ENCODE results near the gene SFRP5.

SFRP5 gene

DNA sequence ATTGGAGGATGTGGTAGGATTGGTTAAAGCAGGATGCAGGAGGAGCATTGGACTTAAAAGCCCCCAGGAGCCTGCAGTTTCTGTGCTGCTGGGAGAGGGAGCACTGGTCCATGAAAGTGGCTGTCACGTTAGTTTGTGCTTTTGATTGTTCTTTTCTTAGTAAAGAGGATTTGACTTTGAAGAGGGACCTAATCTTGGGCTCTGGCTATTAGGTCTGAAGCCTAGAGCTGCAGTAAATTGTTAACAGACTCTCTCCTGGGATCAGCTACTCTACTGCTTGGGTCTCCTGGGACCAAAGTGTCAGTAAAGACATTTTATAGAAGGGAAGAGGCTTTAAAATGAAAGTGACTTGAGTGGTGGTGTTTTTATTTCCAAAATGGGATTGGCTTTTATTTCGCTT, 31.2 kb downstream of the SFRP5 start:
- no peak overlapping the region for H3K27ac ChIP-seq (ENCODE audit: poor library complexity, severe bottlenecking)
- TF ChIP-seq, protein P1, sequence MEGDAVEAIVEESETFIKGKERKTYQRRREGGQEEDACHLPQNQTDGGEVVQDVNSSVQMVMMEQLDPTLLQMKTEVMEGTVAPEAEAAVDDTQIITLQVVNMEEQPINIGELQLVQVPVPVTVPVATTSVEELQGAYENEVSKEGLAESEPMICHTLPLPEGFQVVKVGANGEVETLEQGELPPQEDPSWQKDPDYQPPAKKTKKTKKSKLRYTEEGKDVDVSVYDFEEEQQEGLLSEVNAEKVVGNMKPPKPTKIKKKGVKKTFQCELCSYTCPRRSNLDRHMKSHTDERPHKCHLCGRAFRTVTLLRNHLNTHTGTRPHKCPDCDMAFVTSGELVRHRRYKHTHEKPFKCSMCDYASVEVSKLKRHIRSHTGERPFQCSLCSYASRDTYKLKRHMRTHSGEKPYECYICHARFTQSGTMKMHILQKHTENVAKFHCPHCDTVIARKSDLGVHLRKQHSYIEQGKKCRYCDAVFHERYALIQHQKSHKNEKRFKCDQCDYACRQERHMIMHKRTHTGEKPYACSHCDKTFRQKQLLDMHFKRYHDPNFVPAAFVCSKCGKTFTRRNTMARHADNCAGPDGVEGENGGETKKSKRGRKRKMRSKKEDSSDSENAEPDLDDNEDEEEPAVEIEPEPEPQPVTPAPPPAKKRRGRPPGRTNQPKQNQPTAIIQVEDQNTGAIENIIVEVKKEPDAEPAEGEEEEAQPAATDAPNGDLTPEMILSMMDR (IDR thresholded peaks at IDR 0.05; ENCODE audit: poor library complexity, severe bottlenecking), result no peak
- DNase-seq (ENCODE audit: low spot score) (no peak), ATAC-seq (ENCODE audit: low read depth) (no peak)
- H3K27me3 ChIP-seq (ENCODE audit: insufficient read depth, poor library complexity, severe bottlenecking), result no peaks in the 10 kb centered on the region
- H3K4me1 ChIP-seq (ENCODE audit: insufficient read depth, poor library complexity, severe bottlenecking), result peaks cover 5% of the 10 kb centered on the region
- no peaks in the 10 kb centered on the region for H3K9me3 ChIP-seq (ENCODE audit: severe bottlenecking)
- peaks cover 71% of the 10 kb centered on the region for H3K36me3 ChIP-seq (ENCODE audit: low read depth)
- H3K4me3 ChIP-seq (ENCODE audit: severe bottlenecking), result no peak overlapping the region

DNA sequence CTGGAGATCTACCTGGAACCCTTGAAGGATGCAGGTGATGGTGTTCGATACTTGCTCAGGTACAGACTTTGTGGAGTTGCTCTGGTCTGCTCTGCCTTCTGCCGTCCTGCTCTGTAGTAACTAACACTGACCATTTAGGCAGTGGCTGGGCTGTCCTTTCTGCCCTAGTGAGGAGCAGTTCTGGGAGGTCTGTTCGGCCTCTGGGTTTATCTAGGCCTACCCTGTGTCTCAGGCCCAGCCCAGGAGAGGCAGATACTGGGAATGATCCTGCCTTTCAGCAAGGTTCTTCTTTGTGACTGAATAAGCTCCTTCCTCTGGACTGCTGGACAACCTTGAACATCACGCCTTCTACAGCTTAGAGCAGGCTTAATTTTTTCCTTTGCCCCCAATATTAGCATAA, 33.2 kb downstream of the SFRP5 start:
- Histone ChIP-seq H3K36me3 (ENCODE audit: low read depth) (peaks cover 52% of the 10 kb centered on the region), H3K27ac (ENCODE audit: poor library complexity, severe bottlenecking) (no peak overlapping the region), H3K4me3 (ENCODE audit: severe bottlenecking) (no peak overlapping the region), H3K9me3 (ENCODE audit: severe bottlenecking) (no peaks in the 10 kb centered on the region), H3K27me3 (ENCODE audit: insufficient read depth, poor library complexity, severe bottlenecking) (no peaks in the 10 kb centered on the region), H3K4me1 (ENCODE audit: insufficient read depth, poor library complexity, severe bottlenecking) (peaks cover 5% of the 10 kb centered on the region)
- DNase-seq (ENCODE audit: low spot score) (no peak), ATAC-seq (ENCODE audit: low read depth) (no peak)
- TF ChIP-seq, protein P1 (IDR thresholded peaks at IDR 0.05; ENCODE audit: poor library complexity, severe bottlenecking), result no peak

DNA sequence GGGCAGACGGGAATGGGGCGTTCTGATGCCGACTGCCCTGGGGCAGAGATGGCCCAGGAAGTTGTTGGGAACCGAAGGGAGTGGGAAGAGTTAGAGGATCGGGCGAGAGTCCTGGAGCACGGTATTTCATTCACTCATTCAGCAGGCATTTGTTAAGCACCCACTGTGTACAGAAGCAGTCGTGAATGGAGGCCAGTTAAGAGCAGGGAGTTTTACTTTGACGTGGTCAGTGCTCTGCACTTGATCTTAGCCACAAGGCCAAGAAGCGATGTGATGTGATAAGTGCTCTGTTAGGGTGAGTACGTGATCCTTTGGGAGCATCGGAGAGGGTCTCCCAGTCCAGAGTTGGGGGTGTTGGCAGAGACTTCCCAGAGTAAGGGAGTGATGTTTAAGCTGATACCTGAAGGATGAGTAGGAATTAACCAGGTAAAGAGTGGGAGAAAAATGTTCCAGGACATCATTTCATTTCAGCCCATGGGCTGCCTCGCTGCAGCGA, 34.0 kb downstream of the SFRP5 start:
- ATAC-seq (ENCODE audit: low read depth) (no peak), DNase-seq (ENCODE audit: low spot score) (no peak)
- TF ChIP-seq, protein P1 (IDR thresholded peaks at IDR 0.05; ENCODE audit: poor library complexity, severe bottlenecking), result no peak
- peaks cover 5% of the 10 kb centered on the region for H3K4me1 ChIP-seq (ENCODE audit: insufficient read depth, poor library complexity, severe bottlenecking)
- H3K36me3 ChIP-seq (ENCODE audit: low read depth), result peaks cover 44% of the 10 kb centered on the region
- H3K27ac ChIP-seq (ENCODE audit: poor library complexity, severe bottlenecking), result peak overlapping the region; percentile 44
- H3K9me3 ChIP-seq (ENCODE audit: severe bottlenecking), result no peaks in the 10 kb centered on the region
- H3K4me3 ChIP-seq (ENCODE audit: severe bottlenecking), result peak overlapping the region; percentile 89
- no peaks in the 10 kb centered on the region for H3K27me3 ChIP-seq (ENCODE audit: insufficient read depth, poor library complexity, severe bottlenecking)

DNA sequence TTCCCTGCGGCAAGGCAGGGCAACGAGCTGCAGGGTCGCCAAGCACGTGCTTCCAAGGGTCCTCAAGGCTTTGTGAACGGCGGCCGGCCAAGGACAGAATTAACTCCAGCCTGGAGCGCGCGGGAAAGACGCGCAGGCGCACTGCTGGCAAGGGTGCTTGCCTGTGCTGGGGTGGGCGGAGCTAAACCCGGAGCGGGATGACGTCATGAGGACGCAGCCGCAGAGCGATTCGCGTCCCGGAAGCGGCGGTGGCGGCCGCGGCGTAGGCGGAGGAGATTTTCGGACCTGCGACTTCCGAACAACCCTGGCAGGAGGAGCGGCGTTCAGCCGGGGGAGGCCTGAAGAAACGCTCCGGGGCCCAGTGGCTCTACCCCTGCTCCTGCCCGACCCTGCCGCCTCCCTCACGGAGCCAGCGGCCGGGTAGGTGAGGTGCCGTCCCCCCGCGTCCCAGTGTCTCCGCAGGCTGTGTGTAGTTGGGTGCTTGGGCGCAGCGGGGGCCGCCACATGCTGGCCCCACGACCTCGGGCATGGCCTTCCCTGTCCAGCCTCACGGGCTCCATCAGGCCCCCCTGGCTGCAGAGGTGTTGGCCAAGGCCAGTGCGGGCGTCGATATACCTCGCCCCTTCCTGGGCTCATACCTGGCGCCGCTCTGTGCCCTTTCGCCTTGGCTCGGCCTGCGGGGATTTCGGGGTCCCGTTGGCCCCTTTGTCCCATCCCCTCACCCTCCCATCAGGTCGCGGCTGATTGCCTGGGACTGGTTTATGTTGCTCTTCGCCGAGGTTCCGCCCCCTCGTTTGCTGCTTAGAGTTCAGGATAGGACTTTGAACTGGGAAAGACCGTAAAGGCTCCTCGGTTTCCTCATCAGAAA, 34.7 kb downstream of the SFRP5 start, which contains the start of gene ZFYVE27:
ZFYVE27 (plus strand) TSS at position 227 of the 868 bp plus-strand sequence. CDS start 1,350 bp downstream, outside the sequence.
- peak; percentile 92 for DNase-seq (ENCODE audit: low spot score)
- H3K9me3 ChIP-seq (ENCODE audit: severe bottlenecking), result no peaks in the 10 kb centered on the region

More for the DNA sequence above, 34.7 kb downstream of the SFRP5 start, which contains the start of gene ZFYVE27:
- Histone ChIP-seq H3K4me1 (ENCODE audit: insufficient read depth, poor library complexity, severe bottlenecking) (peaks cover 5% of the 10 kb centered on the region), H3K27me3 (ENCODE audit: insufficient read depth, poor library complexity, severe bottlenecking) (no peaks in the 10 kb centered on the region), H3K4me3 (ENCODE audit: severe bottlenecking) (peak within 1 kb of the TSS; percentile 89), H3K36me3 (ENCODE audit: low read depth) (peaks cover 37% of the 10 kb centered on the region), H3K27ac (ENCODE audit: poor library complexity, severe bottlenecking) (peak within 1 kb of the TSS; percentile 44)
- peak; percentile 75 for ATAC-seq (ENCODE audit: low read depth)
- TF ChIP-seq, protein P1 (IDR thresholded peaks at IDR 0.05; ENCODE audit: poor library complexity, severe bottlenecking), result no peak

Measured in RWPE2 (cell line).